D341Med (cell line): ENCODE data around the gene RALA.

Experiments
- DNase-seq: peaks from one replicate; pipeline ENCODE4 v3.0.0; 2012; ENCODE audit warnings: low spot score

The RALA gene

DNA sequence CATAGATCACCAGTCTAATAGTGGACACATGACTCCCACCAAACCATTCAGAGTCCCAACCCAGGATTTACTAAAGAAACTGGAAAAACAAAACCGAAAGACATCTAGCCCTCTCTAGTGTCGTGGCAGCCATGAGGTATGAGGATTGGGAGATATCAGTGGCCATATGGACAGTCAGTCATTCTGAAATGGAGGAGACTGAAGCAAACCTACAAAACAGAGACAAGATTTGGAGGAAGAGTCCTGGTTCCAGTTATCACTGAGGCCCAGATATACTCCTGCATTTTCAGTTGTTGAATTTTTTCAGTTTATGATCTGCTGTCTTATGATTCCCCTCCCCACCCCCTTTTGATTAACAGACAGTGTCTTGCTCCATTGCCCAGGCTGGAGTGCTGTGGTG lies 9.1 kb upstream of the RALA start:
- DNase-seq, result no peak

GRCh38 chr7:39615350-39615975 lies 7.9 kb upstream of the RALA start:
- no peak for DNase-seq

DNA sequence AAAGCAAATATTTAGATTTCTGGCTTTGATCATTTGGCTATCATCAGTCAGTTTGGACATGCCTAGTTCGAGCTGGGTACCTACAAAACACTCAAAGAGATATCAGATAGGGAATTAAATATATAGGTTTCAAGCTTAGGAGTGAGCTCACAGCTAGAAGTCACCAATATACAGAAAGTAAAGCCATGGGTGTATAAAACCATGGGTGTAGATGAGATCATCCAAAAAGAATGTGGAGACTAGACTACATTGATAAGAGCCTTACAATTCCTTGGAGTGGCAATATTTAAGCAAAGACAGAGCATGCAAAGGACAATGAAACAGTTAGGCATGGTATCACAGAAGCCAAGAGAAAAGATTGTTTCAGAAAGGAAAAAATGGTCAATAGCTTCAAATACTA lies 7.2 kb upstream of the RALA start:
- no peak for DNase-seq

DNA sequence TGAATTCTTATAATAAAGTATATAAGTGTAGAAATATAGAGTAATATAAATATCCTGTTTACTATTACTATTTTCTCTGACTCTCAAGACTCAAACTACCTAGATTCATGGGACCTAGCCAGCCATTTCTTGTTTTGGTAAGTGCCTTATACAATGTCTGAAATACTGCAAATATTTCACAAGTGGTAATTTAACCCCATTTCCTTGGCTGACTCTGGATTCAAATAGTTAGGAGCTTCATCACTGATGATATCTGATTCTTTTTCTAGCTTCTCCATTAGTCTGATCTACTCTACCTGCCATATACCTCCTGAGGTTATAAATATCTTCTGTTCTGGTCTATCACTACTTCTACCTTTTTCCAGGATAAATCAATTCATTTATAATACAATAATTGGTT lies 6.4 kb upstream of the RALA start:
- no peak for DNase-seq

DNA sequence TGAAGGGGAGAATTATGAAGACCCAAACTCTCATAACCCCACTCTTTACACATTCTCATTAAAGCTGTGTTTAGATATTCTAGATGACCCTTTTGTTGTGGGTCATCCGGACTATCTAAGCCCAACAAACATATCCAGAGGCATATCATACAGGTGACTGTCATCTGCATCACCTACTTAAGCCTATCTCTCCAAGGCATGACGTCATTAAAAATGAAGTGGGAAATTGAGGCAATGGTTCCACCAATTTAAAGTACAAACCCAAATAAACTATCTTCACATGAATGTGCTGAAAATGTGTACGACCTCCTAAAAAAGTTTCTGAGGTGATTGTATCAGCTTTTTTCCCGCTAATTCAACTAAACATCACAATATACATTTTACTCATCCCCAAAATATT lies 4.5 kb upstream of the RALA start:
- no peak for DNase-seq

GRCh38 chr7:39620486-39620885 lies 2.9 kb upstream of the RALA start:
- DNase-seq, result no peak

GRCh38 chr7:39621261-39621660 lies 2.1 kb upstream of the RALA start:
- DNase-seq, result no peak

DNA sequence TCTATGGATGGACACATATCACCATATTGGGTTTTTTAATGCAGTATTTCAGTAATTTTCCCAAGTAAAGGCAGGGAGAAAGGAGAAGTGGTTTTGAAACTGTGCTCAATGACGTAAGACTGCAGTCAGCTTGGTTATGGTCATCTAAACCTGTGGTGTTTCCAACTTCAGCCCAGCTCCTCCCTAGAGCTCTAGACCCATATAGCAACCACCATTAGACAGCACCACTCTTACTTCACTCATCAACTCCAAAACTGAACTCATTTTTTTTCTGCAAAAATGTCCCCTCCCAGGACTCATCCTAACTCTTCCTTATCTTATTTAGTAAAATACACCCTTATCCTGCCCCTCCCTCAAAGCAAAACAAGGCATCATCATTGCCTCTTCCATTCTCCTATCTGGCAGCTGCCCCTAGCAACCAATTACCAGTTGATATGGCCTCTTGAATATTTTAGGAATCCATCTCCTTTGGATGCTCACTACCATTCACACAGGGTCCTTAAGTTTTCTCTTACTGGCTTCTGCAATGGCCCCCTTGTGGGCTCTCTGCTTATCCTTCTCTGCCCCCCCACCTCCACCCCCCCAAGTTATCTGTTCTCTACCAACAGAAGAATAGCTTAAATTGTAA lies 1.5 kb upstream of the RALA start:
- no peak for DNase-seq

GRCh38 chr7:39622609-39623008 lies 763 bp upstream of the RALA start:
- DNase-seq, result no peak

DNA sequence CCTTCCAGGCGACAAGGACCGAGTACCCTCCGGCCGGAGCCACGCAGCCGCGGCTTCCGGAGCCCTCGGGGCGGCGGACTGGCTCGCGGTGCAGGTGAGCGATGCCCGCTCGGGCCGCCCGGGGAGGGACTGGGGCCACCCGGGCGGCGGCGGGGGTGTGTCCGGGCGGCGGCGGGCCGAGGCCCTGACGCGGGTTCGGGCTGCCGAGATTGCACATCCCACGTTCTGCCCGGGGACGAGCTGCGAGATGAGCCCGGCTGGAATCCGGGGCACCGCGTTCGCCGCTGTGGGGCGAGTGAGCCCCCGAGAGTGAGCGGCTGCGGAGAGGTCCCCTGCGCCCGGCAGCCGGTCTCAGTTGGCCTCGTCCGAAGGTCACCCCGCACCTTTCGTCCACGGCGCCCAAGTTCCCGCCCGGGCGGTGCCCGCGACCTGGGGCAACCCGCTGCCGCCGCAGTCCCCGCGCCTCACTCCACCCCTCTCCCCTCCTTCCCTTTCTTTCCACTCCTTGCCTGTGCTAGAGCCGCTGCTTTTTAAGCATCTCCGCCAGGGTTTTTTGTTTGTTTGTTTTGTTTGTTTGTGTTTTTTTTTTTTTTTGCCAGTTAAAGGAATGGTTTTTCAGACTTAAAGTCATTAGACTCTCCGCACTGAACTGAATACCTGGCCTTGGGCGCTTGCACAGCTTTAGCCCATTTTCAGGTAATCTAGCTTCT lies 515 bp downstream of the RALA start:
- DNase-seq, result no peak

DNA sequence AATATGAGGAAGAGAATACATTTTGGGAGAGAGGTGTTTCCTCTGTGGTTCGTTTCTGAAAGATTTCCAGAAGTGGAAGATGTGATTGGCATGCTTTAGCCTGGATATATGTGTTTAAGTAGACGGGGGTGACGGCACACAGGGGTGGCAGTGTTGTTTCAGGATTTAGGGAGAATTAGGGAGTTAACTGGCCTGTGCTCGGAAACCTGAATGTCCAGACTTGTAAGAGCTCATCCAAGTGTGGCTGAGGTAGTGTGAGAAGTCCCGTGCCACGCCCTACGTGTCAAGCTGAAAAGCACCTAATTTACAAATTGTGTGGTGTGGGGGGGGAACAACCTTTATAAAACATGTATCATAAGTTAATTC lies 1.1 kb downstream of the RALA start:
- peak; percentile 43 for DNase-seq

- no peak for DNase-seq
Observed at GRCh38 chr7:39624935-39625694, 1.7 kb downstream of the RALA start.

GRCh38 chr7:39631736-39632308 lies 8.4 kb downstream of the RALA start:
- no peak for DNase-seq

DNA sequence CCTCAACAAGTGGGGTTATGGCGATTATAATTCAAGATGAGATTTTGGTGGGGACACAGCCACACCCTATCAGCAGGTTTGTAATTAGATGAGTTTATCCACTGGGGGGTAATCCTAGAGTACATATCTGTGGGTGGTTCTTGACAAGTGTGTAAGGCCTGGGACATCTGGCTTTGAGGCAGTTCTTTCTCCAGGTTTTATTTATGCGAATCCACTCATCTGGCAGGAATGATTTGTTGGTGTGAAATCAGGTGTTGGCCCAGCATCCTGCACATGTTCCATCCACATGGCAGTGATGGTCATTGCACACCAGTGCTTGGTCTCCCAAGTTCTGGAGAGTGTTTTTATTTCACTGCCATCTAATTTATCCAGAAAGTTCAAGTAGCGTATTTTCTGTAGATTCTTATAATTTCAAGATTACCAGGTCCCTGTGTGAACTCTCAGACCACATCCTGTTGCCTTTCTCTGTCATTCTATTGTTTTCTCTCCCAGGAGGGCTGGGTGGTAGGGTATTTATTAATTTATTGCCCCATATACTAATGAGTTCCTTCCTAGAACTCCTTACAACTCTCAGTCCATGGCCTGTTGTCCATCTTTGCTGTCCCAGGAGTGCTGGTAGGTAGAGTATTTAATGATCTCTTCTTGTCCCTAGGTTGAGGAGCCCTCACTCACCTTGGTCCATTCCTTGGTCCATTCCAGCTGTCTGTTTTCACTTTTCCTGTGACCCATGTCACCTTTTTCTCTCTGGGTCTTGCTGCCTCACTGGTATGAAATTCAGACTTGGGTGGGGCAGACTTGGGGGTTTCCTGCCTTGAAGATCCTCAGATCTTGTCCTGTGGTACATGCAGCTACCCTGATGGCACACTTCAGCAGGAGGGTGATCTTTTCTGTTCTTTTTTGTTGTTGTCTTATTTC lies 10.4 kb downstream of the RALA start:
- no peak for DNase-seq

DNA sequence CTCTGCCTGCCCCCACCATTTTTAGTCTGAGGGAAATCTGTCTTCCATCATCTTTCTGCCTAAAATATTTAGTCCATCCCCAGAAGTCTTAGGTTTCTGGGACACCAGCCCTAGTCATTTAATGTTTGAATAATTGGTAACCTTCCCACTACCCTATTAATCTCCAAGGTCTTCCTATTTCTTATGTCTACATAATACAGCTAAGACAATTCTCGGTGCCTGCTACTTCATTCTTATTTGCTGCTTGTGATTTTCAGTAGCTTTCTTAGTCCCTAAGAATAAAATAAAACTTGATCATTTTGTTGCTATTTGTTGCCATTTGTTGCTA lies 11.1 kb downstream of the RALA start:
- DNase-seq, result no peak

DNA sequence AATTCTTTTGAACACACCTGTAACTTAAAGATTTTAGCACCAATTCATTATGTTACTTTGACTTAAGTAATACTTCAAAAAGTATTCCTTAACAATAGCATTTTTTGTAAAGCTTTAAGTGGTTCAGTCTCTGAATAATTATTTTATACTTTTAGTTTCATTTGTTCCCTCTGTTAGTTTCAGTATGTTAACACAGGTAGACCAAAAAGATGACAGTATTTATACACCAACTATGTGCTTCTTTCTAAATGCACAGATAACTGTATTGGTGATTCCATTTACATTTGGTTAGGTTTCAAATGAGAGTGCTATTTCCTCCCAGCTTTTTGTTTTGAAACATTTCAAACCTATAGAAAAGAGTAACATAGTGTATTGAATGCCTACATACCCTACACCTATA lies 14.0 kb downstream of the RALA start:
- DNase-seq, result no peak

- DNase-seq, result no peak
Observed at GRCh38 chr7:39637963-39638485, 14.7 kb downstream of the RALA start.

DNA sequence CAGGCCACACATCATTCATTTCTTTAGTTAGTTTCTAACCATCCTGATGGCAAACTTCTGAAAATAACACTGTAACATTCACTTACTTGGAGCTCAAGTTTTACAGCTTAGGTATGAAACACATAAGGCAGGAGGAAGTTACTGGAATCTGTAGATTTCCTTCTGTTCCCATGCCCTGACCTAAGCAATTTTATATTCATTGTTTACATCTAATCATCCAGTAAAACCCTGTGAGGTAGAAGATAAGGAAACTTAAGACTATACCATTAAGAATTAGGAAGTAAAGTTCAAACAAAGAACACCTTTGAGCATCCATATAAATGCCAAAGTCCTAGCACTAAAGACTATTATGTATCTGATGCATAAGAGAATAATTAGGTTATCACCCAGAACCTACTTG lies 19.5 kb downstream of the RALA start:
- no peak for DNase-seq

DNA sequence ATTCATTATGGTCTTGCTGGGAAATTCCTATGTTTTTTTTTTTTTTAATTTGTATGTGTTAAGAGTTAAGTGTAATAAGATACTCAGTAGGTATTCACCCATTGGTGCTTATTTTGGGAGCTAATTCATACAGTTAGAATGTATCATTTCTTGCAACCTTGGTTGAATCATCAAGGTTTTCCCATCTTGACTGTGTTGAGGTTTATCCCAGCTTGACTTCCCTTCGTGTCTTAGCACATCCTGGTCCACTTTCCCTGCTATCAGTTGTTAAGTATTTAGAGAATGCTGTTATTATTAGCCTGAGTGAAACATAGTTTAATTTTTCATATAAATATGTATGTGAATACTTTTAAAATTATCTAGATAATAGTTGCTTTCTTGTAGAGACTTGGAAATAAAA lies 20.8 kb downstream of the RALA start:
- no peak for DNase-seq

DNA sequence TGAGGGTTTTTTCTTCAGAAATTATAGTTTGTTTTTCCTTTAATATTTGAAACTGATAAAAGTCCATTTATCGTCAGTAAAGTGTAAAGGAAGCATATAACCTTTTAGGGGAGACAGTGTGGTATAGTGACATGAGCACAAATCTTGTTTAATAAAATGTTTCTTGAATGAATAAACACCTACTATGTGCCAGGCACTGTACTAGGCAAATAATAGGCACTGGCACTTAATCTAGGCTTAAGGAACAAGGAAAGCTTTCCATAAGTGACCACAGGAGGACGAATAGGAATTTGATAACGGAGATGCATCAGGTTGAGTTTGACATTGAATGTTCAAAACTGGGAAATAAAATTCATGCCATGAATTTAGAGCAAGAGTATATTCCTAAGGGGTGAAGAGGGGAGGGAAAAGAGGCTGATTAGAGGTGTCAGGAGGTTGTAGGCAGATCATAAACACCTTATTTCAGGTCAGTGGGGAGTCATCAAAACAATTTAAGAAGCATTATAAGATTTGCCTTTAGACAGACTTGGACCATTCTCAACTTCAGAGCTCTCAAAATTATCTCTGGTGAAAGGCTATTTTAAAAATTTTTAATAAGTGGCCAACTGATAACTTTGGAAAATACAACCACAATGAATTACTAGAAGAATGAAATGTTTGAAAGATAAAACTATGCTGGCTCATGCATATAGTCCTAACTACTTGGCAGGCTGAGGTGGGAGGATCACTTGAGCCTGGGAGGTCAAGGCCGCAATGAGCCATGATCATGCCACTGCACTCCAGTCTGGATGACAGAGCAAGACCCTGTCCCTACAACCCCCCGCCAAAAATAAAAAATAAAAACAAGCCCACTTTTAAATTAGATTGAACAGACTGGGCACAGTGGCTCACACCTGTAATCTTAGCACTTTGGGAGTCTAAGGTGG lies 22.4 kb downstream of the RALA start:
- DNase-seq, result no peak
